Retinal pigment epithelial cell (primary cell): ENCODE data around the gene CDK1.
A peak's percentile ranks its signal among the peaks of the same experiment; 100 is the strongest.

ENCODE experiments used
- DNase-seq: peaks from one replicate; pipeline ENCODE4 v3.0.0-alpha.2; 2010; ENCODE audit warnings: low read depth
- H3K4me3 ChIP-seq: 2 replicates; pipeline ENCODE4 v1.5.1; 2011; ENCODE audit warnings: mild to moderate bottlenecking, low read length, control low read depth, moderate library complexity
- CTCF ChIP-seq: conservative IDR thresholded peaks from 2 replicates; pipeline ENCODE4 v1.5.1; 2011; ENCODE audit warnings: low read depth, low read length, control low read depth, inconsistent platforms

Gene CDK1

GRCh38 chr10:60794953-60795352, 16.7 kb downstream of the CDK1 start:
- no peak for TF ChIP-seq CTCF

GRCh38 chr10:60795465-60796202, 17.4 kb downstream of the CDK1 start:
- H3K4me3 ChIP-seq = no peak overlapping the region
- TF ChIP-seq CTCF = no peak
- no peak for DNase-seq

More at GRCh38 chr10:60794953-60795352, 16.7 kb downstream of the CDK1 start:
- no peak overlapping the region for H3K4me3 ChIP-seq
- DNase-seq = no peak

GRCh38 chr10:60796481-60796880, 18.2 kb downstream of the CDK1 start:
- TF ChIP-seq CTCF = no peak
- no peak overlapping the region for H3K4me3 ChIP-seq
- no peak for DNase-seq

- H3K4me3 ChIP-seq = no peak overlapping the region
- no peak for TF ChIP-seq CTCF
- no peak for DNase-seq
Observed at GRCh38 chr10:60797200-60797599, 18.9 kb downstream of the CDK1 start.

GRCh38 chr10:60798031-60798430, 19.8 kb downstream of the CDK1 start:
- no peak for TF ChIP-seq CTCF
- DNase-seq = peak; percentile 92
- H3K4me3 ChIP-seq = no peak overlapping the region

GRCh38 chr10:60798870-60799269, 20.6 kb downstream of the CDK1 start:
- no peak for TF ChIP-seq CTCF
- H3K4me3 ChIP-seq = no peak overlapping the region
- DNase-seq = no peak

GRCh38 chr10:60799971-60800650, 21.8 kb downstream of the CDK1 start:
- TF ChIP-seq CTCF = no peak
- H3K4me3 ChIP-seq = no peak overlapping the region
- DNase-seq = no peak
